Activated CD4-positive, alpha-beta memory T cell treated with anti-CD3 and anti-CD28 coated beads, Interleukin-2, amount 10 ng/mL, durations not matched to agents 7 days and 5 days (primary cell): ENCODE data around the gene VSIG2. TPM values are rescaled to one million over a fixed set of nuclear protein-coding genes. Genes with fewer than 3 reads are reported as not detected.

ENCODE experiments used
- CTCF ChIA-PET: fragments of 350-600 bp; sonication (Branson Sonifier 250); formaldehyde crosslinking; loops from one replicate; lab custom pipeline; 2021; ENCODE audit warnings: antibody characterized with exemption, inconsistent platforms; lab: Charles Lee
- POLR2A ChIA-PET: fragments of 350-600 bp; sonication (Branson Sonifier 250); formaldehyde crosslinking; loops from one replicate; lab custom pipeline; 2021; ENCODE audit warnings: antibody characterized with exemption; lab: Charles Lee
- DNase-seq: peaks from one replicate; pipeline ENCODE4 v3.0.0-alpha.2; 2020
- H3K27ac Mint-ChIP-seq: one replicate; pipeline ENCODE4 v1.8.0; 2021; ENCODE audit warnings: mild to moderate bottlenecking, mixed read lengths
- H3K27me3 Mint-ChIP-seq: one replicate; pipeline ENCODE4 v1.8.0; 2021; ENCODE audit warnings: mixed read lengths
- H3K36me3 Mint-ChIP-seq: one replicate; pipeline ENCODE4 v1.8.0; 2021; ENCODE audit warnings: low read depth, mixed read lengths
- H3K4me1 Mint-ChIP-seq: one replicate; pipeline ENCODE4 v1.8.0; 2021; ENCODE audit warnings: mixed read lengths
- H3K4me3 Mint-ChIP-seq: one replicate; pipeline ENCODE4 v1.8.0; 2021; ENCODE audit warnings: mild to moderate bottlenecking, mixed read lengths
- H3K9me3 Mint-ChIP-seq: one replicate; pipeline ENCODE4 v1.8.0; 2021; ENCODE audit warnings: mixed read lengths
- total RNA-seq, 2 experiments: library from RNA; stranded (reverse); gene quantifications; one replicate each; pipeline ENCODE4 v1.2.3, GENCODE V29; 2021

VSIG2 gene
- total RNA-seq, 2 experiments from 2014 or later, result 0.38 to 0.55 TPM

GRCh38 chr11:124745270-124745834 is 6.7 kb downstream of the VSIG2 start:
- Mint-ChIP-seq H3K4me3 (peak overlapping the region; percentile 51), H3K9me3 (no peaks in the 10 kb centered on the region), H3K4me1 (peaks cover 36% of the 10 kb centered on the region), H3K27ac (no peak overlapping the region), H3K36me3 (no peaks in the 10 kb centered on the region), H3K27me3 (peaks cover 14% of the 10 kb centered on the region)
- DNase-seq, result no peak
- CTCF ChIA-PET, result interaction anchor here (0.9 to 5.8 kb wide), 11 partner anchors 11 to 101 kb away, joined by 3 to 60 read pairs (median 8); partner anchors contain the start of genes ESAM, MSANTD2, SIAE and SPA17
- POLR2A ChIA-PET, result interaction anchor here (1.2 to 2.3 kb wide), 5 partner anchors 13 to 122 kb away, joined by 3 to 12 read pairs (median 5); partner anchors contain the start of genes MSANTD2 and TBRG1

- no peaks in the 10 kb centered on the region for H3K36me3 Mint-ChIP-seq
- H3K4me1 Mint-ChIP-seq, result peaks cover 25% of the 10 kb centered on the region
- POLR2A ChIA-PET, result no interaction called here
These were observed 9.0 kb downstream of the VSIG2 start for GRCh38 chr11:124743050-124743449.

GRCh38 chr11:124742555-124742954 is 9.5 kb downstream of the VSIG2 start:
- Mint-ChIP-seq H3K36me3 (no peaks in the 10 kb centered on the region), H3K4me3 (no peak overlapping the region), H3K27ac (no peak overlapping the region), H3K4me1 (peaks cover 23% of the 10 kb centered on the region), H3K27me3 (peaks cover 29% of the 10 kb centered on the region), H3K9me3 (no peaks in the 10 kb centered on the region)
- ChIA-PET CTCF (interaction anchor here (0.8 to 5.8 kb wide), 6 partner anchors 8 to 119 kb away, joined by 3 to 60 read pairs (median 5); partner anchors contain the start of gene ESAM), POLR2A (no interaction called here)
- no peak for DNase-seq

More at GRCh38 chr11:124743050-124743449, 9.0 kb downstream of the VSIG2 start:
- no peak overlapping the region for H3K4me3 Mint-ChIP-seq
- H3K27ac Mint-ChIP-seq, result no peak overlapping the region
- CTCF ChIA-PET, result interaction anchor here (0.8 to 5.8 kb wide), 5 partner anchors 9 to 116 kb away, joined by 3 to 60 read pairs (median 7); partner anchors contain the start of gene ESAM
- peaks cover 29% of the 10 kb centered on the region for H3K27me3 Mint-ChIP-seq
- no peaks in the 10 kb centered on the region for H3K9me3 Mint-ChIP-seq
- DNase-seq, result no peak

- peaks cover 18% of the 10 kb centered on the region for H3K4me1 Mint-ChIP-seq
- H3K9me3 Mint-ChIP-seq, result no peaks in the 10 kb centered on the region
- ChIA-PET POLR2A (interaction anchor here (0.9 to 2.8 kb wide), 3 partner anchors 17 to 67 kb away, joined by 3 to 11 read pairs (median 6); partner anchors contain the start of genes SIAE and SPA17), CTCF (interaction anchor here (0.6 to 1.8 kb wide), 8 partner anchors 10 to 1591 kb away, joined by 3 to 7 read pairs (median 4); no protein-coding TSS in a partner anchor)
- peak overlapping the region; percentile 77 for H3K4me3 Mint-ChIP-seq
- peak; percentile 54 for DNase-seq
- no peak overlapping the region for H3K27ac Mint-ChIP-seq
- no peaks in the 10 kb centered on the region for H3K36me3 Mint-ChIP-seq
- peaks cover 35% of the 10 kb centered on the region for H3K27me3 Mint-ChIP-seq
These were observed 11.7 kb downstream of the VSIG2 start for GRCh38 chr11:124740277-124740882.

GRCh38 chr11:124739479-124740276 is 12.4 kb downstream of the VSIG2 start, which contains the start of gene NRGN:
TSS of gene NRGN (plus strand) at chr11:124739942. CDS start at chr11:124740085, 143 bp downstream.
- DNase-seq, result peak; percentile 86
- ChIA-PET POLR2A (interaction anchor here (0.9 to 2.8 kb wide), 3 partner anchors 16 to 66 kb away, joined by 3 to 11 read pairs (median 6); partner anchors contain the start of genes SIAE and SPA17), CTCF (interaction anchor here (0.6 to 1.8 kb wide), 7 partner anchors 11 to 1590 kb away, joined by 3 to 6 read pairs (median 4); no protein-coding TSS in a partner anchor)
- H3K9me3 Mint-ChIP-seq, result no peaks in the 10 kb centered on the region
- no peaks in the 10 kb centered on the region for H3K36me3 Mint-ChIP-seq
- peak within 1 kb of the TSS; percentile 77 for H3K4me3 Mint-ChIP-seq
- no peak within 1 kb of the TSS for H3K27ac Mint-ChIP-seq
- peaks cover 35% of the 10 kb centered on the region for H3K27me3 Mint-ChIP-seq
- peaks cover 14% of the 10 kb centered on the region for H3K4me1 Mint-ChIP-seq

GRCh38 chr11:124738713-124739478 is 13.2 kb downstream of the VSIG2 start:
- no peaks in the 10 kb centered on the region for H3K36me3 Mint-ChIP-seq
- no peaks in the 10 kb centered on the region for H3K9me3 Mint-ChIP-seq
- peaks cover 14% of the 10 kb centered on the region for H3K4me1 Mint-ChIP-seq
- peaks cover 39% of the 10 kb centered on the region for H3K27me3 Mint-ChIP-seq
- no peak overlapping the region for H3K27ac Mint-ChIP-seq
- no peak for DNase-seq
- peak overlapping the region; percentile 77 for H3K4me3 Mint-ChIP-seq
- ChIA-PET POLR2A (interaction anchor here (1.0 to 2.8 kb wide), 2 partner anchors 24 to 65 kb away, joined by 6 to 11 read pairs; partner anchors contain the start of genes SIAE and SPA17), CTCF (interaction anchor here (1.1 to 1.4 kb wide), 2 partner anchors 24 to 98 kb away, joined by 4 to 6 read pairs; no protein-coding TSS in a partner anchor)

- DNase-seq, result no peak
- H3K4me1 Mint-ChIP-seq, result peaks cover 14% of the 10 kb centered on the region
- no peaks in the 10 kb centered on the region for H3K36me3 Mint-ChIP-seq
- CTCF ChIA-PET, result no interaction called here
- H3K9me3 Mint-ChIP-seq, result no peaks in the 10 kb centered on the region
- H3K4me3 Mint-ChIP-seq, result no peak overlapping the region
- H3K27me3 Mint-ChIP-seq, result peaks cover 35% of the 10 kb centered on the region
- POLR2A ChIA-PET, result no interaction called here
- no peak overlapping the region for H3K27ac Mint-ChIP-seq
These were observed 14.3 kb downstream of the VSIG2 start for GRCh38 chr11:124737638-124738305.

- Mint-ChIP-seq H3K36me3 (no peaks in the 10 kb centered on the region), H3K4me3 (no peak overlapping the region), H3K9me3 (no peaks in the 10 kb centered on the region), H3K4me1 (peaks cover 14% of the 10 kb centered on the region), H3K27me3 (peaks cover 33% of the 10 kb centered on the region), H3K27ac (no peak overlapping the region)
- no peak for DNase-seq
- POLR2A ChIA-PET, result no interaction called here
- CTCF ChIA-PET, result interaction anchor here (1.0 to 1.1 kb wide), 2 partner anchors 10 to 67 kb away, joined by 3 to 4 read pairs; no protein-coding TSS in a partner anchor
These were observed 15.3 kb downstream of the VSIG2 start for GRCh38 chr11:124736736-124737135.

- no peak overlapping the region for H3K4me3 Mint-ChIP-seq
- H3K27me3 Mint-ChIP-seq, result peaks cover 14% of the 10 kb centered on the region
- no peak for DNase-seq
- no peaks in the 10 kb centered on the region for H3K4me1 Mint-ChIP-seq
- ChIA-PET CTCF (interaction anchor here (1.2 kb wide), 1 partner anchor 62 kb away, joined by 4 read pairs; no protein-coding TSS in a partner anchor), POLR2A (no interaction called here)
- H3K9me3 Mint-ChIP-seq, result no peaks in the 10 kb centered on the region
- no peak overlapping the region for H3K27ac Mint-ChIP-seq
- H3K36me3 Mint-ChIP-seq, result no peaks in the 10 kb centered on the region
These were observed 19.8 kb downstream of the VSIG2 start for GRCh38 chr11:124732230-124732629.

GRCh38 chr11:124729571-124729970 is 22.5 kb downstream of the VSIG2 start:
- Mint-ChIP-seq H3K4me3 (no peak overlapping the region), H3K27me3 (peaks cover 17% of the 10 kb centered on the region), H3K36me3 (no peaks in the 10 kb centered on the region), H3K4me1 (no peaks in the 10 kb centered on the region), H3K9me3 (no peaks in the 10 kb centered on the region), H3K27ac (no peak overlapping the region)
- ChIA-PET POLR2A (no interaction called here), CTCF (no interaction called here)
- no peak for DNase-seq

- Mint-ChIP-seq H3K4me3 (no peak overlapping the region), H3K9me3 (no peaks in the 10 kb centered on the region), H3K4me1 (no peaks in the 10 kb centered on the region), H3K36me3 (no peaks in the 10 kb centered on the region), H3K27me3 (peaks cover 26% of the 10 kb centered on the region), H3K27ac (no peak overlapping the region)
- DNase-seq, result no peak
- CTCF ChIA-PET, result no interaction called here
- POLR2A ChIA-PET, result no interaction called here
These were observed 23.9 kb downstream of the VSIG2 start for GRCh38 chr11:124728134-124728533.
